Measurements from ENCODE around the gene CDK2.

The CDK2 gene

DNA sequence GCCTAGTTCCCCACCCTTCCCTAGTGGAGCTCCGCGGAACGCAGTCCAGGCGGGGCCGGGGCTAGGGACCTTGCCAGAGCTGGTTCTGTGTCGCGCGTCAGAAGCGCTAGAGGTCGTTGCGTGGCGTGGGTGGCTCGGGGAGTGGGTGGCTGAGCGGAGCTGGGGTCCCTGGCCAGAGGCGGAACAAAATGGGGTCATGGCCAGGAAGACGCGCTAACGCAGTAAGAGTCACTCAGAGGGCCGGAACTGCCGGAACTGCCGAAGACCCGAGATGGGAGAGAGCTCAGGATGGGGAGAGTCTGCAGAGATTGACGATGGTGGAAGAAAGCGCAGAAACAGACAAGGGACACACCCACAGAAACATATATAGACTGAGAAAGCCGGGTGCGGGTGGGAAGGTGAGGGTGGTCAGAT, 30.9 kb upstream of the CDK2 start:
- no peak for DNase-seq (ENCODE audit: extremely low spot score)
- TF ChIP-seq FOXK2 (IDR thresholded peaks at IDR 0.05) (no peak), FOXM1 (IDR thresholded peaks at IDR 0.05; ENCODE audit: borderline replicate concordance) (no peak), TARDBP (IDR thresholded peaks at IDR 0.05) (no peak), SUZ12 (IDR thresholded peaks at IDR 0.05) (no peak), HDGF (IDR thresholded peaks at IDR 0.05; ENCODE audit: borderline replicate concordance) (no peak)
- CTCF ChIA-PET = interaction anchor here (0.6 to 0.7 kb wide), 2 partner anchors 128 to 299 kb away, joined by 3 read pairs; partner anchors contain the start of gene OR10P1
- POLR2A ChIA-PET = interaction anchor here (1.9 kb wide), 1 partner anchor 9 kb away, joined by 9 read pairs; the partner anchor contains the start of gene PYM1

DNA sequence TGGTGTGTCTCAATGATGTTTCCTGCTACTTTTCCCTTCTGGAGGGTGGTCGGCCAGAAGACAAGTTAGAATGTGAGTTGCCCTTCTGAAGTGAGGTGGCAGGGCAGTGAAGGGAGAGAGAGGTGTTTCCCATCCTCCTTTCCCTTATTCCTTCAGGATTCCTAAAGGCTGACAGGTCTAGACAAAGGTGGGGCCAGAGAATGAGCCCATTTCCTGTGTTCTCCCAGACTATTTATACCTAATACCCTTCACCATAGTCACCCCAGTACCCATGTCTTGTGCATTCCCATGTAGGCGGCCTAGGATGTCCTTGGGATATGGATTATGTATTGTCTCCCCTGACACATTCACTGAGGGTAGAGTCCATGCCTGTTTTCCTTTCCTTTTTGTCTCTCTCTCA, 28.6 kb upstream of the CDK2 start:
- ChIA-PET POLR2A (interaction anchor here (1.2 kb wide), 1 partner anchor 36 kb away, joined by 3 read pairs; the partner anchor contains the start of gene RAB5B), CTCF (no interaction called here)
- no peak for DNase-seq (ENCODE audit: extremely low spot score)

DNA sequence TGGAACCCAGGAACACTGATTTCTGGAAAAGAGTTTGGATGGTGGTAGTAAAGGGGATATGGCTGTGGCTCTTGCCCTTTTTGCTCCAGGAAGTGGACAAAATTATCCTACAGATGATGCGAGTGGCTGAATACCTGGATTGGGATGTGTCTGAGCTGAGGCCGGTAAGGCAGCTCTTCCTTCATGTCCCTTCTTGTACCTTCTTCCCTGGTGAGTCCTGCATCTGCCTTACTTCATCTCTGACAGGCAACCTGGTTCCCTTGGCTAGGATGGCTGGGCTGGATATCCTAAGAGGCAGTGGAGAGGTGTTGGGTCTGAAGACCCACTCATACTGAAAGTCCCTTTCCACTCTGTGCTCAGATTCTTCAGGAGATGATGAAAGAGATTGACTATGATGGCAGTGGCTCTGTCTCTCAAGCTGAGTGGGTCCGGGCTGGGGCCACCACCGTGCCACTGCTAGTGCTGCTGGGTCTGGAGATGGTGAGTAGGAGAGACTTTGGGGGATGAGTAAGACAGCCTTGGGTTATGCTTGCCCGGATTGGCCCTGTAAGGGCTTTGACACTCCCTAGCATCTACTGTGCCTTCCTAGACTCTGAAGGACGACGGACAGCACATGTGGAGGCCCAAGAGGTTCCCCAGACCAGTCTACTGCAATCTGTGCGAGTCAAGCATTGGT, 27.7 kb upstream of the CDK2 start:
- ChIA-PET CTCF (interaction anchor here (1.0 to 2.2 kb wide), 3 partner anchors 9 to 200 kb away, joined by 3 to 12 read pairs (median 10); no protein-coding TSS in a partner anchor), POLR2A (interaction anchor here (1.0 to 2.5 kb wide), 6 partner anchors 10 to 121 kb away, joined by 3 to 14 read pairs (median 4); partner anchors contain the start of genes ORMDL2, PYM1, RAB5B and SARNP)
- TF ChIP-seq ZNF384 (IDR thresholded peaks at IDR 0.05) (no peak), L3MBTL2 (conservative IDR thresholded peaks at IDR 0.05) (no peak), HDGF (IDR thresholded peaks at IDR 0.05; ENCODE audit: borderline replicate concordance) (no peak), FOXK2 (IDR thresholded peaks at IDR 0.05) (no peak), FOXA1 (IDR thresholded peaks at IDR 0.05) (no peak), SUZ12 (IDR thresholded peaks at IDR 0.05) (no peak), ELF4 (IDR thresholded peaks at IDR 0.05) (no peak), LEF1 (IDR thresholded peaks at IDR 0.05; ENCODE audit: borderline replicate concordance) (no peak), NFRKB (IDR thresholded peaks at IDR 0.05) (no peak), TARDBP (IDR thresholded peaks at IDR 0.05) (no peak), BHLHE40 (IDR thresholded peaks at IDR 0.05; ENCODE audit: borderline replicate concordance) (no peak), FOXM1 (IDR thresholded peaks at IDR 0.05; ENCODE audit: borderline replicate concordance) (no peak), ARNT (IDR thresholded peaks at IDR 0.05) (no peak), SP1 (IDR thresholded peaks at IDR 0.05) (no peak), CTBP1 (IDR thresholded peaks at IDR 0.05; ENCODE audit: borderline replicate concordance) (no peak)
- TF ChIP-seq, protein P1, sequence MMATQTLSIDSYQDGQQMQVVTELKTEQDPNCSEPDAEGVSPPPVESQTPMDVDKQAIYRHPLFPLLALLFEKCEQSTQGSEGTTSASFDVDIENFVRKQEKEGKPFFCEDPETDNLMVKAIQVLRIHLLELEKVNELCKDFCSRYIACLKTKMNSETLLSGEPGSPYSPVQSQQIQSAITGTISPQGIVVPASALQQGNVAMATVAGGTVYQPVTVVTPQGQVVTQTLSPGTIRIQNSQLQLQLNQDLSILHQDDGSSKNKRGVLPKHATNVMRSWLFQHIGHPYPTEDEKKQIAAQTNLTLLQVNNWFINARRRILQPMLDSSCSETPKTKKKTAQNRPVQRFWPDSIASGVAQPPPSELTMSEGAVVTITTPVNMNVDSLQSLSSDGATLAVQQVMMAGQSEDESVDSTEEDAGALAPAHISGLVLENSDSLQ (IDR thresholded peaks at IDR 0.05) = no peak
- no peak for DNase-seq (ENCODE audit: extremely low spot score)

More for the DNA sequence above, 28.6 kb upstream of the CDK2 start:
- TF ChIP-seq NFRKB (IDR thresholded peaks at IDR 0.05) = no peak
- TF ChIP-seq CTBP1 (IDR thresholded peaks at IDR 0.05; ENCODE audit: borderline replicate concordance) = no peak
- no peak for TF ChIP-seq L3MBTL2 (conservative IDR thresholded peaks at IDR 0.05)

DNA sequence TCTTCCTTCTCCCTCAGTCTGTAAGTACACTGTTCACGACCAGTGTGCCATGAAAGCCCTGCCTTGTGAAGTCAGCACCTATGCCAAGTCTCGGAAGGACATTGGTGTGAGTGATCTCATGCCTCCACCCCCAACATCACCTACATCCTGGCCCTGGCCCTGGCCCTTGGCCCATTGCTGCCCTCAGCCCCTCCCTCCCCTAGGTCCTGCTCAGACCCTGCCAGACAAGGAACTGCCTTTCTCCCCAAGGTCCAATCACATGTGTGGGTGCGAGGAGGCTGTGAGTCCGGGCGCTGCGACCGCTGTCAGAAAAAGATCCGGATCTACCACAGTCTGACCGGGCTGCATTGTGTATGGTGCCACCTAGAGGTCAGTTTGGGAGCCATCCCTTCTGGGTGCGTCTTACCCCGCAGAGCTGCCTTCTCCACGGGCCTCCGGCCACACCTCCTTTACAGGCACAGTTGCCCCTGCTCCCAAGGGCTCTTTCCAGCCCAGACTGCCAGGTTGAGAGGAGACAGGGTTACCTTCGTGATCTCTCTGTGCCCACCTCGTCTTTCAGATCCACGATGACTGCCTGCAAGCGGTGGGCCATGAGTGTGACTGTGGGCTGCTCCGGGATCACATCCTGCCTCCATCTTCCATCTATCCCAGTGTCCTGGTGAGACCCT, 26.4 kb upstream of the CDK2 start:
- TF ChIP-seq CTBP1 (IDR thresholded peaks at IDR 0.05; ENCODE audit: borderline replicate concordance) (no peak), NFRKB (IDR thresholded peaks at IDR 0.05) (no peak), ZNF384 (IDR thresholded peaks at IDR 0.05) (no peak), SP1 (IDR thresholded peaks at IDR 0.05) (no peak), TARDBP (IDR thresholded peaks at IDR 0.05) (no peak), HDGF (IDR thresholded peaks at IDR 0.05; ENCODE audit: borderline replicate concordance) (0 out of 2 replicates have a peak, but pooled peaks have one; percentile 45), SUZ12 (IDR thresholded peaks at IDR 0.05) (no peak)
- CTCF ChIA-PET = interaction anchor here (0.5 to 2.2 kb wide), 8 partner anchors 10 to 274 kb away, joined by 3 to 12 read pairs (median 4); partner anchors contain the start of gene SUOX
- DNase-seq (ENCODE audit: extremely low spot score) = peak; percentile 89
- POLR2A ChIA-PET = interaction anchor here (0.6 to 2.5 kb wide), 8 partner anchors 12 to 123 kb away, joined by 3 to 14 read pairs (median 4); partner anchors contain the start of genes ORMDL2, PYM1, RAB5B and SARNP

DNA sequence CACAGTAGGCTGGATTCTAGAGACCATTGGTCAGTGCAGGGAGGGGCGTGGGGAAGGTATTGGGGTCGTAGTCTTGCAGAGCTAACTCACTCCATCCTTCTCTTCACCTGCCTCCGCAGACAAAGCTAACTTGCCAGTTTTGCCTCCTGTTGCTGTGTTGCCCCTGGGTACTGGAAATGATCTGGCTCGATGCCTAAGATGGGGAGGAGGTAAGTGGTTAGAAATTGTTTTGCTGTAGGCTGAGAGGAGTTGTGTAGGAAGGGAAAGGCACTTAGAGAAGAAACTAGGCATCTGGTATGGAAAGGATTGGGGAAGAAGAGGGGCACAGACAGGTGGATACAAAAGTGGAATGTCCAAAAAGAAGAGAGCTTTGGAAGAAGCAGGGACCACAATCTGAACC, 24.6 kb upstream of the CDK2 start:
- no peak for DNase-seq (ENCODE audit: extremely low spot score)
- POLR2A ChIA-PET = no interaction called here

DNA sequence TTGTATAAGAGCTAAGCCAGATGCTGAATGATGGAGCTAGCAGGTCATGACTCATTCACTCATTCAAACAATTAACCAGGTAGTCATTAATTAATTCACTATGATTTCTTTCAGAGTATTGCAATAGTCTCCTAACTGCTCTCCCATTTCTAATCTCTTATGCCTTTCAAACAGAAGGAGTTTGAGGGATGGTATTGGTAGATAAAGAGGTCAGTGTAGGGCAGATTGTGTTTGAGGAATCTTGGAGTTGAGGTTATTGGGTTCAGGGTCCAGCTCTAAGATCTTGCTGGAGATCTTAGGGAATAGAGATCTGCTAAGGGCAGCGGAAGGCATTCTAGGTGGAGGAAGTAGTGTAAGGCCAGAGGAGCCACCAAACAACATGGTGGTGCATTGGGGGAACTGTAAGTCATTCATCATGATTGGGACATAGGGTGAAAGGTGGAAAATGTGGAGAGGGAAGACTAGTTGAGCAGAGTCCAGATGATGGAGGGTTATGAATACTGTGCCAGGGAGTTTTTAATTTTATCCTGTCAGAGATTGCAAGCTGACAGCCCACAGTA, 24.0 kb upstream of the CDK2 start:
- TF ChIP-seq ARNT (IDR thresholded peaks at IDR 0.05) (no peak), TARDBP (IDR thresholded peaks at IDR 0.05) (no peak), ZNF384 (IDR thresholded peaks at IDR 0.05) (no peak), FOXA1 (IDR thresholded peaks at IDR 0.05) (no peak), L3MBTL2 (conservative IDR thresholded peaks at IDR 0.05) (no peak)
- ChIA-PET CTCF (interaction anchor here (1.0 kb wide), 1 partner anchor 12 kb away, joined by 3 read pairs; no protein-coding TSS in a partner anchor), POLR2A (no interaction called here)
- DNase-seq (ENCODE audit: extremely low spot score) = no peak

More for the DNA sequence above, 24.6 kb upstream of the CDK2 start:
- CTCF ChIA-PET = no interaction called here
- TF ChIP-seq FOXK2 (IDR thresholded peaks at IDR 0.05) (no peak), BHLHE40 (IDR thresholded peaks at IDR 0.05; ENCODE audit: borderline replicate concordance) (no peak), FOXA1 (IDR thresholded peaks at IDR 0.05) (no peak), NFRKB (IDR thresholded peaks at IDR 0.05) (no peak), ELF4 (IDR thresholded peaks at IDR 0.05) (no peak)

DNA sequence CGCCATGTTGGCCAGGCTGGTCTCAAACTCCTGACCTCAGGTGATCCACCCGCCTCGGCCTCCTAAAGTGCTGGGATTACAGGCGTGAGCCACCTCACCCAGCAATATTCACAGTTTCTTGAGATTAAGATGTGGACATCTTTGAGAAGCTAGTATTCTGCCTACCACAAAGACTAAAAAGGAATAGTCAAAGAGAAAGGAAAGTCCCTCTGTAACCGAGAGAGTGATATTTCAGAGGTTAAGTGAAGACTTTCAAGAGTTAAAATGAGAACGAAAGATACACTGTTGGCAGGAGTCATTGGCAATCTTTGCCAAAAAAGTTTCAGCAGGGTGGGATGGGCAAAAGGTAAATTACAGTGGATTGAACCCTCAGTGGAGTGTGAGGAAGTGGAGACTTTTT, 20.1 kb upstream of the CDK2 start:
- ChIA-PET CTCF (no interaction called here), POLR2A (no interaction called here)
- TF ChIP-seq CTBP1 (IDR thresholded peaks at IDR 0.05; ENCODE audit: borderline replicate concordance) (no peak), FOXK2 (IDR thresholded peaks at IDR 0.05) (no peak), TARDBP (IDR thresholded peaks at IDR 0.05) (no peak), L3MBTL2 (conservative IDR thresholded peaks at IDR 0.05) (no peak), HDGF (IDR thresholded peaks at IDR 0.05; ENCODE audit: borderline replicate concordance) (no peak), FOXA1 (IDR thresholded peaks at IDR 0.05) (no peak), ELF4 (IDR thresholded peaks at IDR 0.05) (no peak), ARNT (IDR thresholded peaks at IDR 0.05) (no peak), FOXM1 (IDR thresholded peaks at IDR 0.05; ENCODE audit: borderline replicate concordance) (no peak), SUZ12 (IDR thresholded peaks at IDR 0.05) (no peak), LEF1 (IDR thresholded peaks at IDR 0.05; ENCODE audit: borderline replicate concordance) (no peak), BHLHE40 (IDR thresholded peaks at IDR 0.05; ENCODE audit: borderline replicate concordance) (no peak), SP1 (IDR thresholded peaks at IDR 0.05) (no peak), NFRKB (IDR thresholded peaks at IDR 0.05) (no peak), ZNF384 (IDR thresholded peaks at IDR 0.05) (no peak)
- TF ChIP-seq, protein P1 (IDR thresholded peaks at IDR 0.05) = no peak
- DNase-seq (ENCODE audit: extremely low spot score) = no peak
